Measurements from ENCODE around the gene PPARGC1A.

- TF ChIP-seq YY1 (IDR thresholded peaks at IDR 0.05) = no peak
- TF ChIP-seq JUND (IDR thresholded peaks at IDR 0.05) = no peak
- no peak for TF ChIP-seq NR2F2 (IDR thresholded peaks at IDR 0.05)
- no peak for TF ChIP-seq ZBTB33 (IDR thresholded peaks at IDR 0.05)
- TF ChIP-seq HNF4G (IDR thresholded peaks at IDR 0.05) = no peak
- TF ChIP-seq, protein P1, sequence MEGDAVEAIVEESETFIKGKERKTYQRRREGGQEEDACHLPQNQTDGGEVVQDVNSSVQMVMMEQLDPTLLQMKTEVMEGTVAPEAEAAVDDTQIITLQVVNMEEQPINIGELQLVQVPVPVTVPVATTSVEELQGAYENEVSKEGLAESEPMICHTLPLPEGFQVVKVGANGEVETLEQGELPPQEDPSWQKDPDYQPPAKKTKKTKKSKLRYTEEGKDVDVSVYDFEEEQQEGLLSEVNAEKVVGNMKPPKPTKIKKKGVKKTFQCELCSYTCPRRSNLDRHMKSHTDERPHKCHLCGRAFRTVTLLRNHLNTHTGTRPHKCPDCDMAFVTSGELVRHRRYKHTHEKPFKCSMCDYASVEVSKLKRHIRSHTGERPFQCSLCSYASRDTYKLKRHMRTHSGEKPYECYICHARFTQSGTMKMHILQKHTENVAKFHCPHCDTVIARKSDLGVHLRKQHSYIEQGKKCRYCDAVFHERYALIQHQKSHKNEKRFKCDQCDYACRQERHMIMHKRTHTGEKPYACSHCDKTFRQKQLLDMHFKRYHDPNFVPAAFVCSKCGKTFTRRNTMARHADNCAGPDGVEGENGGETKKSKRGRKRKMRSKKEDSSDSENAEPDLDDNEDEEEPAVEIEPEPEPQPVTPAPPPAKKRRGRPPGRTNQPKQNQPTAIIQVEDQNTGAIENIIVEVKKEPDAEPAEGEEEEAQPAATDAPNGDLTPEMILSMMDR (IDR thresholded peaks at IDR 0.05; ENCODE audit: low read depth, low read length, missing input control) = no peak
- TF ChIP-seq EGR1 (IDR thresholded peaks at IDR 0.05; ENCODE audit: low read depth in 2 of 2) = no peak
These were observed 84.4 kb downstream of the PPARGC1A start for GRCh38 chr4:23805450-23805851.

Measured in liver (tissue), 3 donors.